Muscle layer of duodenum (tissue), 2 donors: ENCODE data around the gene MGST2.

ENCODE experiments used
- H3K27ac ChIP-seq: one replicate; pipeline ENCODE4 v1.7.0; 2013; ENCODE audit warnings: mild to moderate bottlenecking, low read length
- H3K27me3 ChIP-seq: one replicate; pipeline ENCODE4 v1.7.0; 2013; ENCODE audit warnings: low read depth, mild to moderate bottlenecking, control low read depth, low read length
- H3K36me3 ChIP-seq, 2 donors: one replicate each; pipeline ENCODE4 v1.7.0; 2013; ENCODE audit warnings: low read length in 2 of 2, control low read depth in 1 of 2, mild to moderate bottlenecking in 1 of 2; ENCODE audit not compliant: insufficient read depth in 2 of 2, control insufficient read depth in 1 of 2
- H3K4me1 ChIP-seq, 2 donors: one replicate each; pipeline ENCODE4 v1.7.0; 2013; ENCODE audit warnings: low read length in 2 of 2, mild to moderate bottlenecking in 2 of 2, control low read depth in 1 of 2, moderate library complexity in 1 of 2; ENCODE audit not compliant: insufficient read depth in 2 of 2, control insufficient read depth in 1 of 2
- H3K4me3 ChIP-seq, 2 donors: one replicate each; pipeline ENCODE4 v1.7.0; 2013; ENCODE audit warnings: low read length in 2 of 2, low read depth in 1 of 2, mild to moderate bottlenecking in 1 of 2
- H3K9me3 ChIP-seq, 2 donors: one replicate each; pipeline ENCODE4 v1.7.0; 2013; ENCODE audit warnings: low read length in 2 of 2, control low read depth in 1 of 2, mild to moderate bottlenecking in 1 of 2; ENCODE audit not compliant: control insufficient read depth in 1 of 2
- donor health status: healthy.

Gene MGST2

DNA sequence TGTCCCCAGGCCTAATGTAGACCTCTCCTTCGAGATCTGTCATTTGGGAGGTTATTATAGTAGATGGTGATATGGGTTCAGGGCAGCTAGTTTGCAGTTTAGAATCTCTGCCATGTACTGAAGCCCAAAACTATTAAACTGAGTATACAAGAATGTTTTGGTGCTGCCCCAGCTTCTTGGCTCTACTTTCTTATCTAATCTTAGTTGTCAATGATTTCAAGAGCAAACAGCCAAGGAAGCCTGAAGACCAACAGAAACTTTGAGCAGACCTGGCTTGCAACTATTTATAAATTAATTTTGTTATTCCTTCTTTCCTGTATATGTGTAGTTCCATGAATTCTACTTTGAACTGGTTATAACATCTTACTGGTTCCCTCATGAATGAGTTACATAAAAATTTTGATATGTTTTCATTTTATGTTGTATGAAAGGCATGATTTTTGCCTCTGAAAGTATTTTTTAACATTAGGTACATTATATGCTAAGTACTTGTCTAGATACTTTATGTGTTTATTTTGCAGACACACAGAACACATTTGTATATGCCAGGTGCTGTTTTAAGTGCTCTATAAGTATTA, 2.0 kb upstream of the MGST2 start:
- Histone ChIP-seq H3K27me3 (no peaks in the 10 kb centered on the region), H3K4me1 (peaks cover 12 to 15% of the 10 kb centered on the region in 2 donors), H3K36me3 (no peaks in the 10 kb centered on the region), H3K4me3 (no peak overlapping the region), H3K9me3 (no peaks in the 10 kb centered on the region), H3K27ac (no peak overlapping the region)

DNA sequence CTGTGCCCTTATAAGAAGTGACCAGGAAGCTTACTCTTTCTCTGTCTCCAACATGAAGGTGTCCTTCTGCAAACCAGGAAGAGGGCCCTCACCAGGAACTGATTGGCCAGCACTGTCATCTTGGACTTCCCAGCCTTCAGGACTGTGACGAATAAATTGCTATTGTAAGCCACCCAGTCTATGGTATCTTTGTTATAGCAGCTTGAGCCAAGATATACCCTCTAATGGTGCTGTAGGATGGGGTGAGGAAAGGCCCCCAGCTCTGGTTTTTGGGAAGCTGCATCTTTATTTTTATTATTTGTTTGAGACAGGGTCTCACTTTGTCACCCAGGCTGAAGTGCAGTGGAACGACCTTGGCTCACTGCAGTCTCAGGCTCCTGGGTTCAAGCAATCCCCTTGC, 1.2 kb upstream of the MGST2 start:
- Histone ChIP-seq H3K4me3 (no peak overlapping the region), H3K4me1 (peaks cover 12 to 15% of the 10 kb centered on the region in 2 donors), H3K9me3 (no peaks in the 10 kb centered on the region), H3K27ac (no peak overlapping the region), H3K27me3 (no peaks in the 10 kb centered on the region), H3K36me3 (no peaks in the 10 kb centered on the region)

DNA sequence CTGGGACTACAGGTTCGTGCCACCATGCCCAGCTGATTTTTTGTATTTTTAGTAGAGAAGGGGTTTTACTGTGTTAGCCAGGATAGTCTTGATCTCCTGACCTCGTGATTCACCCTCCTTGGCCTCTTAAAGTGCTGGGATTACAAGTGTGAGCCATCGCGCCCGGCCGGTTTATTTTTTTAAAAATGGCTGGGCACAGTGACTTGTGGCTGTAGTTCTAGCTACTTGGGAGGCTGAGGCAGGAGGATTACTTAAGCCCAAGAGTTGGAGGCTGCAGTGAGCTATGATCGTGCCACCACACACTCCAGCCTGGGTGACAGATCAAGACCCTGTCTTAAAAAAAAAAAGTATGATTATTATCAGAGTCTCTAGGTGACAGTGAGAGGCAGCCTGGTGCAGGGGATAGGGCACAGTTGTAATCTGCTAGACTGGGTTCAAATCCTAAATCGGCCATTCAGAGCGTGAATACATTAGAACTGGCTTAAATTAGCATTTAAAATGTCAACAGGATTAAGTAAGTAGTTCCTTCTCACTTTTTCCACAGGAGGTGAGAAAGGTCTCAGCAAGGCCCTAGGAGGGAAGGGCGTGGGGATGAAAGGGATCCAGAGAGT, 435 bp upstream of the MGST2 start:
- peaks cover 12 to 15% of the 10 kb centered on the region in 2 donors for H3K4me1 ChIP-seq
- no peaks in the 10 kb centered on the region for H3K9me3 ChIP-seq
- H3K36me3 ChIP-seq = no peaks in the 10 kb centered on the region
- no peaks in the 10 kb centered on the region for H3K27me3 ChIP-seq
- peak overlapping the region; percentile 60 to 75 for H3K4me3 ChIP-seq
- H3K27ac ChIP-seq = peak overlapping the region; percentile 92

DNA sequence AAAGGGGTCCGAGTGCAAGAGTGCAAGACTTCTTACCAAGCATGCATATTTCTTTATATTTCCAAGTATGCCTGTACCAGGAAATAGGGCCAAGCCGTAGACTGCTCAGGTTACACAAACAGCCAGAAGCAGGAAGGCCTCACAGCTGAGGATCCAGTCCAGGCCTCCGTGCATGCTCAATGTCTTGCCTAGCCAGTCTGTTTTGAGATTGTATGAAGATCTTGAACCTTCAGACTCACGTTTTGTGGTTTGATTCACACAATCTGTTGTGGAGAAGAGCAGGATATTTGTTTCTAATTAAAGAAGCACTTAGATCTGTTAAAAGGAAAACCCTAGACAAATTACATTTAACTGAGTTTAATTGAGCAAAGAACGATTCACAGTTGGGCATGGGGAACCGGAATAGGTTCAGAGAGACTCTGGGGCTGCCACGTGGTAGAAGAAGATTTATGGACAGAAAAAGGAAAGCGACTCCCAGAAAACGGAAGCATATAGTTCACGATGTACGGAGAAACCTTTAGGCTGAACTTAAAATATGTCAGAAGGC, 1.2 kb downstream of the MGST2 start:
- Histone ChIP-seq H3K27ac (peak overlapping the region; percentile 92), H3K27me3 (no peaks in the 10 kb centered on the region), H3K4me1 (peaks cover 9 to 12% of the 10 kb centered on the region in 2 donors), H3K36me3 (peaks cover 0 to 1% of the 10 kb centered on the region in 2 donors), H3K4me3 (peak overlapping the region; percentile 60 to 75), H3K9me3 (no peaks in the 10 kb centered on the region)

DNA sequence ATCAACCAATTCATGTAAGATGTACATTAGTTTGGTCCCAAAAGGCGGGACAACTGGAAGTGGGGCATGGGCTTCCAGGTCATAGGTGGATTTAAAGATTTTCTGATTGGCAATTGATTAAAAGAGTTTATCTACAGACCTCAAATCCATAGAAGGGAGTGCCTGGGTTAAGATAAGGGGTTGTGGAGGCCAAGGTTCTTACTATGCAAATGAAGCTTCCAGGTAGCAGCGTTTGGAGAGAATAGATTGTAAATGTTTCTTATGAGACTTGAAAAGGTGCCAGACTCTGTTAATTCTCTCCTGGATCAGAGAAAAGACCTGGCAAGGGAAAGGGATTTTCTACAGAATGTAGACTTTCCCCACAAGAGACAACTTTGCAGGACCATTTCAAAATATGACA, 2.4 kb downstream of the MGST2 start:
- no peak overlapping the region for H3K4me3 ChIP-seq
- H3K4me1 ChIP-seq = peaks cover 9 to 12% of the 10 kb centered on the region in 2 donors
- no peaks in the 10 kb centered on the region for H3K9me3 ChIP-seq
- peaks cover 3 to 8% of the 10 kb centered on the region in 2 donors for H3K36me3 ChIP-seq
- no peak overlapping the region for H3K27ac ChIP-seq
- H3K27me3 ChIP-seq = no peaks in the 10 kb centered on the region

DNA sequence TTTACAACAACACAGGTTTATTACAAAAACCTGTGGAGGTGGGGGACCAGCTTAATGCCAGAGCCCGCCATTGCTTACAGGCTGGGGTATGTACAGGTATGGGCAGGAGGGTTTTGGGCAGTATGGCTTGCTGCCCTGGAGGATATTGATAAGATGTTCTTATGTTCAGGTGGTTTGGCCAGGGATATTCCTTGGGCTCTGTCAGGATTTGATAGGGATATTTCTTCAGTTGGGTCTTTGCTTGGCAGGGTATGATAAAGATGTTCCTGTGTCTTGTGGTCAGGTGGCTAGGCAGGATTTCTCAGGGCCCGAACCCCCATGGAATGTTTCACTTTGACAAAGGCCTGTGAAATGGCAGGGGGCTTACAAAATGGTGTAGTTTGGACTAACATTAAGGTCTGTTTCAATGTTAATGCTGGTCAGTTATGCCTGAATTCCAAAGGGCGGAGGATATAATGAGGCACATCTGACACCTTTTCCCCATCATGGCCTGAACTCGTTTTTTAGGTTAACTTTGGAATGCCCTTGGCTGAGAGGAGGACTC, 3.1 kb downstream of the MGST2 start:
- Histone ChIP-seq H3K4me1 (peaks cover 9 to 12% of the 10 kb centered on the region in 2 donors), H3K4me3 (no peak overlapping the region), H3K9me3 (no peaks in the 10 kb centered on the region), H3K36me3 (peaks cover 3 to 8% of the 10 kb centered on the region in 2 donors), H3K27ac (no peak overlapping the region), H3K27me3 (no peaks in the 10 kb centered on the region)

DNA sequence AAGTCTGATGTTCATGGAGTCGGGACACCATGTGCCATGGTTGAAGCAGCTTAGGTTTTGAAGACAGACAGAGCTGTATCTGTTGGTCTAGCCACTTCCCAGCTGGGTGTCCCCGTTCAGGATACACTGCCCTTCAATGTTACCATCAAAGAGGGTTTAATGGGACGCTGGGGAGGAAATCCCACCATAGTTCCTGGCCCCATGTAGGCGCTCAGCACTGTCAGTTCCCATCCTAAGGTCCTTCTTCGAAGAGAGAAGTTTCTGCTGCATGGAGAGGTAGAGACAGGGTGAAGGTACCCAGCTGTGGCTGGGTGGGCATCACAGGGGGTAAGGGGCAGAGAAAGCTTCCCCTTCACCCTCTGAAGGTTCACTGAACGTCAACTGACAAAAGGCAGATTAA, 3.7 kb downstream of the MGST2 start:
- Histone ChIP-seq H3K4me1 (peaks cover 9 to 12% of the 10 kb centered on the region in 2 donors), H3K27me3 (no peaks in the 10 kb centered on the region), H3K36me3 (peaks cover 3 to 8% of the 10 kb centered on the region in 2 donors), H3K27ac (no peak overlapping the region), H3K4me3 (no peak overlapping the region), H3K9me3 (no peaks in the 10 kb centered on the region)

DNA sequence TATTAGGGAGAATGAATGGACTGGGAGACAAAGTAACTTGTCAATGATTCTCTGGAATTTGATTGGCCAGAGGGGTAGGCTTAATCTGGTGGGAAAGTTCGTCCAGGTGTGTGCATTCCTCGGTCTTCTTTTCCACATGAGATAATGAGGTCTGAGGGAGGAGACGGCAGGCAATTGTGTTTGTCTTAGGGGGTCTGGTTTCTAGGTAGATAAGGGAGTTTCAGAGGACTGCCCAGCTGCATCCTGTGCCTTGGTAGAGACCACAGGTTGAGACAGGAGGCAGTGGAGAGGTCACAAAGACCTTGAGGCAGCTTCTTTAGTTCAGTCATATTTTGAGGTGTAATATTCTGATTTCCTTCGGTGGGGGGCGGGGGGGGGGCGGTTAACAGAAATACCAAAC, 4.3 kb downstream of the MGST2 start:
- Histone ChIP-seq H3K36me3 (peaks cover 3 to 8% of the 10 kb centered on the region in 2 donors), H3K9me3 (no peaks in the 10 kb centered on the region), H3K27ac (no peak overlapping the region), H3K4me1 (peaks cover 9 to 12% of the 10 kb centered on the region in 2 donors), H3K4me3 (no peak overlapping the region), H3K27me3 (no peaks in the 10 kb centered on the region)

DNA sequence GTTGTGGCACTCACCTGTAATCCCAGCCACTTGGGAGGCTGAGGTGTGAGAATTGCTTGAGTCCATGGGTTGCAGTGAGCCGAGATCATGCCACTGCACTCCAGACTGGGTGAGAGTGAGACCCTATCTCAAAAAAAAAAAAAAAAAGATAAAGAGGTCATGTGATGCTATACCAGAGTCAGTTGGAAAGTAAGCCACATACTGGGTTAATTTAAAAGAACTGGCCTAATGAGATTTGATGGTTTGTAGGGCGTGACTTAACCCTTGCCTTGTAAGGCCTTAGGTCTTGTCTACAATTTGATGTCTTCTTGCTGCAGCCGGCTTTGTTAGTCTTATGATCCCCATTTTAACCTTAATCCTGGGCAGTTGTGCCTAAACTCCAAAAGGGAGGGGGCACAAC, 5.2 kb downstream of the MGST2 start:
- Histone ChIP-seq H3K4me1 (peaks cover 7 to 9% of the 10 kb centered on the region in 2 donors), H3K27me3 (no peaks in the 10 kb centered on the region), H3K36me3 (peaks cover 3 to 8% of the 10 kb centered on the region in 2 donors), H3K4me3 (no peak overlapping the region), H3K9me3 (no peaks in the 10 kb centered on the region), H3K27ac (no peak overlapping the region)

DNA sequence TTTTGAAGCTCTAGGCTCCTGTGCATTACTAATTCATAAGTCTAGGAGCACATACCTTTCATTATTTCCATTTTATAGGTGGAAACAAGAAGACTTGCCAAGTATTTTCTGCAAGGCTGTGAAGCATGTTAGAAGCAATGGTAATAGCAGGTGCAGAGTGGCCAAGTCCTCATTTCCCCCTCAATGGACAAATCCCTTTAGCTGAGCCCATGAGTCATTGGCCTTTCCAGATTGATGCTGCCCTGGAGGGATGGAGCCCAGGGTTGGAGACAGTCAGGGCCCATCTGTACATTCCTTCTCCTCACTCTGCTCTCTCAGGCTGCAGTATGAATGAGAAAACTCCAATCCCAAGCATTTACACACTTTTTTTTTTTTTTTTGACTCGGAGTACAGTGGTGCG, 6.6 kb downstream of the MGST2 start:
- Histone ChIP-seq H3K27ac (no peak overlapping the region), H3K36me3 (peaks cover 3 to 8% of the 10 kb centered on the region in 2 donors), H3K4me1 (peaks cover 2 to 5% of the 10 kb centered on the region in 2 donors), H3K9me3 (no peaks in the 10 kb centered on the region), H3K27me3 (no peaks in the 10 kb centered on the region), H3K4me3 (no peak overlapping the region)

DNA sequence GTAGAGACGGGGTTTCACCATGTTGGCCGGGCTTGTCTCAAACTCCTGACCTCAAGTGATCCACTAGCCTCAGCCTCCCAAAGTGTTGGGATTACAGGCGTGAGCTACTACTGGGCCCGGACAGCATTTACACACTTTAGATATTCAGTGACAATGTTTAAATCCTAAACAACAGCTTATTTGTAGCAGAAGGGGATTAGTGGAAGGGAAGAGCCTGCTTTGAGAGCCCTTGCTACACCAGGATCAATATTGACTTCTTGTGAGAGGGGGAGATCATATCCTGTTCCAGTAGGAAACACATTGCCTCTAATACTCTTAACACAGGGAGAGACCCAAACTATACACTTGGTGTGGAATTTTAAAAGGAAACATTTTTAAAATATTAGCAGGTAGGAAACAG, 7.1 kb downstream of the MGST2 start:
- no peaks in the 10 kb centered on the region for H3K27me3 ChIP-seq
- H3K4me3 ChIP-seq = no peak overlapping the region
- peaks cover 3 to 8% of the 10 kb centered on the region in 2 donors for H3K36me3 ChIP-seq
- no peaks in the 10 kb centered on the region for H3K9me3 ChIP-seq
- no peak overlapping the region for H3K27ac ChIP-seq
- no peaks in the 10 kb centered on the region for H3K4me1 ChIP-seq
